Measurements from ENCODE around the gene PARD3B. TPM values are rescaled to one million over a fixed set of nuclear protein-coding genes. Genes with fewer than 3 reads are reported as not detected.

PARD3B gene
- total and polyA plus RNA-seq, 2 of the 4 experiments (the other 2 are of a cell fraction) = 3.3 to 15.6 TPM

DNA sequence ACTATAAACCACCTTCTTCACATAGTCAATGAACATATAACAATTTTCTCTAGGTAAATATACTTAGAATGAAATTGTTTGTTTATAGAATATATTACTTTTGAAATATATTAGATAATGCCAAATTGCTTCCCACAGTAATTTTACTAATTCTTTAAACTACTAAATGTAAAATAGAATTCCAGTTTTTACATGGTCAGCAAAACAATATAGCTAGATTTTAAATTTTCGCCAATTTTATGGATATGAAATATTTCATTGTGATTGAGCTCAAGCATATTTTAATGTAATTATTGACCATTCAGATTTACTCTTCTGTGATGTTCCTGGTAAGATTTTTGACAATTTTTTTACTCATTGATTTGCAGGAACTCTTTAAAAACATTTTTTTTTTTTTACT is 444.6 kb downstream of the PARD3B start:
- H4K20me1 ChIP-seq (ENCODE audit: insufficient read depth, low read length) = no peaks in the 10 kb centered on the region
- H3K4me1 ChIP-seq (ENCODE audit: control insufficient read depth, insufficient read depth, low read length) = no peaks in the 10 kb centered on the region
- H3K9ac ChIP-seq (ENCODE audit: low read depth, low read length) = no peak overlapping the region
- H3K18ac ChIP-seq (ENCODE audit: low read depth, low read length) = no peak overlapping the region
- no peak overlapping the region for H3K14ac ChIP-seq (replicated peaks; ENCODE audit: low read depth, low read length)
- no peak overlapping the region for H4K91ac ChIP-seq (ENCODE audit: insufficient read depth, low read depth, low read length)
- H3K4ac ChIP-seq (ENCODE audit: low read depth, low read length) = no peak overlapping the region
- no peak overlapping the region for H2AK5ac ChIP-seq (ENCODE audit: low read depth, low read length)
- no peak overlapping the region for H2AFZ ChIP-seq (replicated peaks; ENCODE audit: low read length, poor library complexity)
- BruUV-seq (replicated peaks) = no TSS peak
- no peaks in the 10 kb centered on the region for H3K79me1 ChIP-seq (ENCODE audit: low read depth in 1 of 2, low read length in 2 of 2)
- no peak overlapping the region for H3K23ac ChIP-seq (ENCODE audit: low read depth, low read length)
- no peaks in the 10 kb centered on the region for H3K27me3 ChIP-seq (ENCODE audit: control insufficient read depth, insufficient read depth, low read length)
- no peak for TF ChIP-seq CHD1 (IDR thresholded peaks at IDR 0.05; ENCODE audit: low read depth, low read length)
- peak; percentile 60; the same call in 1 of the 2 replicates for TF ChIP-seq MAFK (IDR thresholded peaks at IDR 0.05; ENCODE audit: low read depth, low read length)
- in situ Hi-C loops (cut with MboI; ENCODE audit: low sequenced_read_pairs) (no loop called here), dilution Hi-C loops (cut with HindIII; ENCODE audit: low sequenced_read_pairs, unreplicated experiment) (no loop called here), intact Hi-C loops (cut with micrococcal nuclease) (no loop called here)
- no CpG with 5 or more reads among the region's 1 CpG for WGBS, 2 experiments (ENCODE audit: extremely low coverage in 2 of 2, insufficient read length in 1 of 2)
- no peak overlapping the region for H2BK120ac ChIP-seq (ENCODE audit: low read depth, low read length)
- H4K5ac ChIP-seq (ENCODE audit: low read depth, low read length) = no peak overlapping the region
- H2AK9ac ChIP-seq (replicated peaks; ENCODE audit: low read depth, low read length, poor library complexity) = no peak overlapping the region
- H3K27ac ChIP-seq (ENCODE audit: insufficient read depth, low read length) = no peak overlapping the region
- ATAC-seq (ENCODE audit: low read depth) (no peak), DNase-seq (no peak)
- no peaks in the 10 kb centered on the region for H3K9me1 ChIP-seq (ENCODE audit: insufficient read depth, low read length)
- no peak overlapping the region for H3K4me3 ChIP-seq (ENCODE audit: insufficient read depth, low read depth, low read length)
- no peak overlapping the region for H3K4me2 ChIP-seq (ENCODE audit: low read depth, low read length)
- no peak overlapping the region for H2BK20ac ChIP-seq (ENCODE audit: low read depth, low read length)
- H2BK15ac ChIP-seq (ENCODE audit: low read depth, low read length) = no peak overlapping the region
- no peak overlapping the region for H4K8ac ChIP-seq (ENCODE audit: low read depth in 2 of 2, low read length in 2 of 2)
- no peaks in the 10 kb centered on the region for H3K9me3 ChIP-seq (ENCODE audit: control insufficient read depth, insufficient read depth, low read length)
- CTCF ChIA-PET = interaction anchor here (0.7 kb wide), 1 partner anchor 38 kb away, joined by 3 read pairs; no protein-coding TSS in a partner anchor
- no peak overlapping the region for H3K56ac ChIP-seq (ENCODE audit: extremely low read depth, insufficient read depth, low read length)
- H2BK5ac ChIP-seq (ENCODE audit: low read depth, low read length, poor library complexity, severe bottlenecking) = no peak overlapping the region
- POLR2A ChIA-PET (ENCODE audit: unreplicated experiment) = no interaction called here
- no peaks in the 10 kb centered on the region for H3K36me3 ChIP-seq (ENCODE audit: control insufficient read depth, insufficient read depth, low read length)
